PC-9 (cell line): ENCODE results near the gene GLRX3. TPM values are rescaled to one million over a fixed set of nuclear protein-coding genes. Genes with fewer than 3 reads are reported as not detected.
"Not testable (repeated sequence)": the region's sequence is repeated elsewhere in the genome, so short reads cannot be mapped to it uniquely, and the experiment has no call there.

Experiments used
- BruUV-seq: library from RNA; stranded (reverse); fragments of 400-500 nt; replicated peaks from 2 replicates; lab custom pipeline; 2021; lab: Mats Ljungman, UMichigan
- CTCF ChIA-PET: fragments of 300-600 bp; sonication (Branson Sonifier 250); formaldehyde crosslinking; loops from one replicate; lab custom pipeline; 2022; ENCODE audit warnings: antibody characterized with exemption; lab: Charles Lee
- POLR2A ChIA-PET: fragments of 300-600 bp; sonication (Branson Sonifier 250); formaldehyde crosslinking; loops from one replicate; lab custom pipeline; 2022; ENCODE audit warnings: antibody characterized with exemption; ENCODE audit not compliant: unreplicated experiment; lab: Charles Lee
- DNase-seq, 2 experiments: peaks; one replicate each; pipeline versions ENCODE4 v3.0.0 to v3.0.0-alpha.2; 2015 to 2022; ENCODE audit warnings: mixed read lengths in 1 of 2
- H2AFZ ChIP-seq: fragments of 200-600 bp; sonication (generic); 2 replicates; pipeline ENCODE4 v1.8.1; 2017; ENCODE audit warnings: antibody characterized with exemption
- H3F3A ChIP-seq: fragments of 200-600 bp; sonication (generic); 2 replicates; pipeline ENCODE4 v1.8.1; 2017; ENCODE audit warnings: antibody characterized with exemption, mild to moderate bottlenecking, low read depth; ENCODE audit not compliant: insufficient read depth
- H3K27ac ChIP-seq: fragments of 200-600 bp; sonication (generic); 2 replicates; pipeline ENCODE4 v1.6.1; 2016; ENCODE audit warnings: mixed run types
- H3K27me3 ChIP-seq: fragments of 200-600 bp; sonication (generic); 2 replicates; pipeline ENCODE4 v1.6.1; 2016; ENCODE audit warnings: low read depth, mixed run types; ENCODE audit not compliant: insufficient read depth
- H3K36me3 ChIP-seq: fragments of 200-600 bp; sonication (generic); 2 replicates; pipeline ENCODE4 v1.6.1; 2016; ENCODE audit warnings: low read depth, mixed run types
- H3K4me1 ChIP-seq: fragments of 200-600 bp; sonication (generic); replicated peaks from 2 replicates; pipeline ENCODE4 v1.6.1; 2016; ENCODE audit warnings: mixed run types; ENCODE audit not compliant: insufficient read depth
- H3K4me2 ChIP-seq: fragments of 200-600 bp; sonication (generic); 2 replicates; pipeline ENCODE4 v1.6.1; 2017; ENCODE audit warnings: mixed run types
- H3K4me3 ChIP-seq: fragments of 200-600 bp; sonication (generic); 2 replicates; pipeline ENCODE4 v1.6.1; 2016; ENCODE audit warnings: mixed run types
- H3K79me2 ChIP-seq: fragments of 200-600 bp; sonication (generic); 2 replicates; pipeline ENCODE4 v1.6.1; 2017; ENCODE audit warnings: low read depth, mixed run types
- H3K9me2 ChIP-seq: fragments of 200-600 bp; sonication (generic); 2 replicates; pipeline ENCODE4 v1.8.1; 2017; ENCODE audit warnings: mild to moderate bottlenecking; ENCODE audit not compliant: insufficient read depth
- H3K9me3 ChIP-seq: fragments of 200-600 bp; sonication (generic); 2 replicates; pipeline ENCODE4 v1.8.1; 2016; ENCODE audit warnings: low read depth; ENCODE audit not compliant: insufficient read depth
- H4K20me1 ChIP-seq: fragments of 200-600 bp; sonication (generic); 2 replicates; pipeline ENCODE4 v1.8.1; 2017; ENCODE audit not compliant: insufficient read depth
- CTCF ChIP-seq: fragments of 200-600 bp; sonication (generic); conservative IDR thresholded peaks from 2 replicates; pipeline ENCODE4 v1.6.1; 2017; ENCODE audit warnings: mixed run types, antibody characterized with exemption, mild to moderate bottlenecking, moderate library complexity
- EZH2 ChIP-seq: fragments of 200-600 bp; sonication (generic); IDR thresholded peaks from 2 replicates; pipeline ENCODE4 v1.8.0; 2017; ENCODE audit warnings: antibody characterized with exemption, low read depth
- intact Hi-C: fragments of 100-400 bp; cut with micrococcal nuclease; formaldehyde crosslinking; loops from one replicate; pipeline ENCODE4 v1.10.0; 2022; ENCODE audit not compliant: unreplicated experiment
- total RNA-seq: library from RNA; stranded (reverse); gene quantifications from 2 replicates; pipeline ENCODE4 v1.2.3, GENCODE V29; 2021

The GLRX3 gene
- total RNA-seq, 1 experiment from 2014 or later: 78.0 TPM

DNA sequence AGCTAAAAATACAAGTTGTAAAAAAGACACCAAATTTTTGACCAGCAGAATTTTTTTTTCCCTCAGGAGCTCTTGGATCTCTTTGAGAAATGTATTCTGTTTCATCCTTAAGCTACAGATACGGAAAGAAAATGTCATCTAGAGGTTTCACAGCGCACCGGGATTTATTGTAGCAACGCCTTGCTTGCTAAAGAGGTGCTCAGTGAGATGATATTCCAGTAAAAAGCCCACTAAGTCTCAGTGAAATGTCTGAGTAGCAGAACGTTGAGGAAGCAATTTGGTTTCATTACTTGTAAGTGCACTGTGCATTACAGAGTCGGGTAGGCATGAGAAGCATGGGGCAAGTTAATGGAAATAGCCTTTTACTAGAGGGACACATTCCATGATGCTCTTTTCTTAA is 62.5 kb downstream of the GLRX3 start:
- no peaks in the 10 kb centered on the region for H3K9me3 ChIP-seq
- ChIA-PET CTCF (no interaction called here), POLR2A (no interaction called here)
- H3K4me1 ChIP-seq: no peaks in the 10 kb centered on the region
- no peaks in the 10 kb centered on the region for H3K27me3 ChIP-seq
- no peaks in the 10 kb centered on the region for H4K20me1 ChIP-seq
- no peak for DNase-seq
- H3K27ac ChIP-seq: no peak overlapping the region
- H3K9me2 ChIP-seq: no peaks in the 10 kb centered on the region
- TF ChIP-seq CTCF: no peak
- no peak for TF ChIP-seq EZH2
- H2AFZ ChIP-seq: no peak overlapping the region
- intact Hi-C loops: no loop called here
- H3F3A ChIP-seq: no peaks in the 10 kb centered on the region
- H3K4me3 ChIP-seq: no peak overlapping the region
- no peaks in the 10 kb centered on the region for H3K79me2 ChIP-seq
- H3K36me3 ChIP-seq: no peaks in the 10 kb centered on the region
- no TSS peak for BruUV-seq
- H3K4me2 ChIP-seq: no peak overlapping the region

DNA sequence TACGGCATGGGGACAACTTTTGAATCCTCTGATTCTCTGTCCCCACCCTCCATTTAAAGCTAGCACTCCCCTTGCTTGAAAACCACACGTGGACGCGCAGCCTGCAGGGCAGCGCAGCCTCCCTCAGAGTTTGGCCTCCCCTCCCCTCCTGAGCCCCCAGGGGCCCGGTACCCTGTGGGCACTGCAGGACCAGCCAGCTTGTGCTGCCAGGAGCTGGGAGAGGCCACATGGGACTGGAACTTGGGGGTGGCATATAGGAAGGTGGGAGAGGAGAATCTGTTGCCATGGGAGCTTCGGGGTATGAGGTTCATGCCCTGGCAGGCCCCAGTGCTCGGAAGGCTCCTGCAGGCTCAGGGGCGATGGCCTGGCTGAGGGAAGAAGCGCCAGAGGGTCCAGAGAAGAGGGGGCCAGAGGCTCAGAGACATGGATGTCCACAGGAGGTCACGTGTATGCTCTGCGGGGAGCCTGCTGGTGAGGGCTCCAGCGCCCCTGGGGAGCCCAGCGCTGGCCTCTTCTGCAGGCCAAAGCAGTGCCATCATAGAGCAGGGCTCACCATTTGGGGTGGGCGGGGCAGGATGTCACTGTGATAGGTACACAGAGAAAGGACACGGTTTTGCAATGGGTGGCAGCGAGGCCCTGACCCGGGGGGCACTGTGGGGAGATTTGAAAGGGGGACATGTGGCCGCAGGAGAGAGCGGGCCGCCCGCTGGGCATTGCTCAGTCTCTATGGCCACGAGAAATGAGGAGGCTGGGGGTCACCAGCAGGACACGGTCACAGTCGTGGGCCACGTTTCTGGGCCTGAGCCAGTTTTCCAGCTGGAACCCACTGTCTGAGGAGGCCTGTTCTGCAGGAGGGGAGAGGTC is 64.2 kb downstream of the GLRX3 start:
- DNase-seq: no peak
- no TSS peak for BruUV-seq
- no peak for TF ChIP-seq EZH2
- TF ChIP-seq CTCF: no peak
- Histone ChIP-seq H3K79me2 (no peaks in the 10 kb centered on the region), H3K27me3 (no peaks in the 10 kb centered on the region), H3K4me3 (no peak overlapping the region), H3F3A (no peaks in the 10 kb centered on the region), H3K36me3 (no peaks in the 10 kb centered on the region), H3K27ac (no peak overlapping the region), H4K20me1 (no peaks in the 10 kb centered on the region), H3K4me2 (no peak overlapping the region), H3K9me2 (no peaks in the 10 kb centered on the region), H3K4me1 (no peaks in the 10 kb centered on the region), H2AFZ (no peak overlapping the region), H3K9me3 (no peaks in the 10 kb centered on the region)
- ChIA-PET POLR2A (no interaction called here), CTCF (no interaction called here)
- intact Hi-C loops: no loop called here

DNA sequence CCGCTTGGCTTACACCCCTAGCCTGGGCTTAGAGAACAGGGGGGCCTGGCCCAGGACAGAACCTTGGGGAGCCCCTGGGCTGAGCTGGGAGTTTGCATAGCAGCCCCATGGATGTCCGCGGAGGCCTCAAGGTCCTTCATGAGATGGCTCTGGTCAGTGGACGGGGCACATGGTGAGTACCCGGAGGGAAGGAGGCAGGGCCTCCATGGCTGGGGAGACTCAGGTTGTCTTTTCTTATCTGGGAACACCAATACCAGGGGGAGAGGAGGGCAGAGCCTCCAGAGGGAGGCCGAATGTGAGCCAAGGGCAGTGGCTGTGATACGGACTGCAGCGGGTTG is 64.8 kb downstream of the GLRX3 start:
- Histone ChIP-seq H3K4me2 (no peak overlapping the region), H3K36me3 (no peaks in the 10 kb centered on the region), H3K27ac (no peak overlapping the region), H3K4me1 (no peaks in the 10 kb centered on the region), H3K9me3 (no peaks in the 10 kb centered on the region), H3K4me3 (no peak overlapping the region), H2AFZ (no peak overlapping the region), H3F3A (no peaks in the 10 kb centered on the region), H3K79me2 (no peaks in the 10 kb centered on the region), H3K9me2 (no peaks in the 10 kb centered on the region), H4K20me1 (no peaks in the 10 kb centered on the region), H3K27me3 (no peaks in the 10 kb centered on the region)
- ChIA-PET CTCF (no interaction called here), POLR2A (no interaction called here)
- intact Hi-C loops: no loop called here
- no peak for TF ChIP-seq CTCF
- TF ChIP-seq EZH2: no peak
- no TSS peak for BruUV-seq
- DNase-seq: no peak

DNA sequence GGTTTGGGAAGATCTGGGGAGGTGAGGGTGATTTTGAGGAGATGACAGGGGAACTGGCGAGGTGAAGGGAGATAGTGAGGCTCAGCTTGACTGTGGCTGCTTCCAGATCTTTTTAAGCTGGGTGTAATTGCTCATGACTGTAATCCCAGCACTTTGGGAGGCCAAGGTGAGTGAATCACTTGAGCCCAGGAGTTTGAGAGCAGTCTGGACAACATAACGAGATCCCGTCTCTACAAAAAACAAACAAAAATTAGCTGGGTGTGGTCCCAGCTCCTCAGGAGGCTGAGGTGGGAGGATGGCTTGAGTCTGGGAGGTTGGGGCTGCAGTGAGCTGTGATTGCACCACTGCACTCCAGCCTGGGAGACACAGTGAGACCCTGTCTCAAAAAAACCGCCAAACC is 66.0 kb downstream of the GLRX3 start:
- H3K4me2 ChIP-seq: not testable (repeated sequence)
- CTCF ChIA-PET: interaction anchor here (0.5 kb wide), 1 partner anchor 93 kb away, joined by 3 read pairs; no protein-coding TSS in a partner anchor

More for the DNA sequence above, 66.0 kb downstream of the GLRX3 start:
- H3K4me1 ChIP-seq, H3K36me3 ChIP-seq, H3K79me2 ChIP-seq, H2AFZ ChIP-seq, H3K9me3 ChIP-seq, BruUV-seq, intact Hi-C loops, H3K9me2 ChIP-seq, H4K20me1 ChIP-seq, H3K27ac ChIP-seq, H3K4me3 ChIP-seq, H3K27me3 ChIP-seq, H3F3A ChIP-seq, DNase-seq, POLR2A ChIA-PET: not testable (repeated sequence)
